Measurements from ENCODE around the gene KCNC1.

Gene KCNC1

DNA sequence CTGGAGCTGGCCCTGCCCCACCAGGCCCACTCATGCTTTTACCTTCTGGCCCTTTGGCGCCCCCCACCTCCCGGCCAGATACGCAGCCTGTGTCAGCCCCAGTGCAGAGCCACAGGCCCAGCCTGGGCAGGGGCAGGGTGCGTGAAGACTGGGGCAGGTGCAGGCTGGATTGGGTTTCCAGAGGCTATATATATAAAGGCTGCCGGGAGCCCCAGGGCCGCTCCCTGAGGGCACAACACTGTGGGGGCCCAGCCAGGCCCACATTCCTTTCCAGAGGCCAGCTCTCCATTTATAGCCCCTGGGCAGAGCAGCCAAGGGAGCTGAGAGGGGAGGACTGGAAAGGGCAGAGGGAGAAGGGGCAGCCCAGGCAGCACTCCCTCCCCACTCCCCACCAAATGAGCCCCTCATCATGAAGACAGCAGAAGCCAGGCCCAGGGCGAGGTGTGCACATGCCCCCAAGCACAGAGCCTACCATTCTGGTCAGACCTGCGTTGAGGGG, 20.2 kb upstream of the KCNC1 start:
- in situ Hi-C loops (cut with MboI; ENCODE audit: low sequenced_read_pairs) = no loop called here

DNA sequence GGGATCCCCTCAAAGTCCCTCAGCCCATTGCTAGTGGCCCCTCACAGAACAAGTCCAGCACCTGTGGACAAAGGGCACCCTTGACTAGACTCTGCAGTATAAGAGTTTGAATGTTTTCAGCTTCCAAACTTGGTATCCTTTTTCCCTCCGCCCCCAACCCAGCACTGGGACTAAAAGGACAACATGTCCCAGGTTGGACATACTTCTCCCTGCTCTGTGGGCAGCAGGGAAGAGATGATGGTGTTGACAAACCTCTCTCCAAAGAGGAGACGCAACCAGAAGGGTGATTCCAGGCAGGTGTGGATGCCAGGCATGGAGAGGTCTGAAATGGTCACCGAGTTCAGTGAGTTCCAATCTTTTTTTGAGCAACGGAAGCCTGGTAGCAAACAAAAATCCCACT, 19.7 kb upstream of the KCNC1 start:
- in situ Hi-C loops (cut with MboI; ENCODE audit: low sequenced_read_pairs) = no loop called here

DNA sequence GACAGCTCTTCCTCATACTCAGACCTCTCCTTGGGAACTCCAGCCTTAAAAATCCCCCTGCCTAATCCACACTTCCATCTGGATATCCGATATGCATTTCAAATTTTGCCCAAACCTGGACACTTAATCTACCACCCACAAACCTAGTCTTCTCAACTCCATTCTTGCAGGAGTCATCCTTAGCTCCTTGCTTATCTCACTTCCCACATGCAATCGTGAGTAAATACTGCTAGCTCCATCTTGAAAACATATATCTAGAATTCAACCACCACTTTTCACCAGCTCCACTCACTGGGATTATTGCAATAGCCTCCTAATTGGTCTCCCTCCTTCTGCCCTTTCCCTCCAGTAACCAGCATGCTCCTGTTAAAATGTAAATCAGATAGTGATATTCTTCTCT, 17.8 kb upstream of the KCNC1 start:
- in situ Hi-C loops (cut with MboI; ENCODE audit: low sequenced_read_pairs) = no loop called here

DNA sequence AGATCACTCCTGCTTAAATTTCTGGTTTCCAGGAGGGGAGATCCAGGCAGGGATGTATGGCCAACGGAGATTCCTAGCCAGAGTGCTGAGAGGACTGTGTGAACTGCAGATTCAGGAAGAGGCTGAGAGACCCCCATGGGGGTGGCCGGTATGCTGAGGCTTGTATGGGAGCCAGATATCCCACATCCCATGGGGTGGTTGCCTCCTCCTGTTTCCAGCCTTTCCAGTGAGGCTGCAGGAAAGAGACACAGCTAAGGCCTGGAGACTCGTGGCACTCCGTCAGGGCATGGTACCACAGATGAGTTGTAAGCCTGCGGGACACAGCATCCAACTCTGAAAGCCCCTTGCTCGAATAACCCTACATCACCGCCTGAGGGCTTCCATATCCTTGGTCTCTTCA, 16.6 kb upstream of the KCNC1 start:
- in situ Hi-C loops (cut with MboI; ENCODE audit: low sequenced_read_pairs) = no loop called here

DNA sequence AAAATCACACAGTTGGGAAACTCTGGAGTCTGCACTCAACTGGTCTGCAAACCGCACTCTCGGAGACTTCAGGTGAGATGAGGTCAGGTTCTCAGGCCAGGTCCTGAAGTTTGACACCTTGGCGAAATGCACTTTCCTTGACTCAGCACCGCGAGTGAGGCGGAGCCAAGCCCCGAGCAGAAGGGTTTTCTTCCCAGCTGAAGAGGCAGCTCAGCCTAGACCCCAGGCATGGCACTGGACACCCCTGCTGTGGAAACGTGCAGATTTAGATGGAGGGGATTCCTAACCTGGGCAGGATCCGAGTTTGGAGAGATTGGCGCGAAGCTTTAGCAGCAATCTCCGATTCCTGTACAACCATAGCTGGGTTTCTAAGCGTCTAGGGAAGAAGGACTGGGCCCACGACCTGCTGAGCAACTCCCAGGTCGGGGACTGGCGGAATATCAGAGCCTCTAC, 16.0 kb upstream of the KCNC1 start:
- in situ Hi-C loops (cut with MboI; ENCODE audit: low sequenced_read_pairs) = no loop called here

DNA sequence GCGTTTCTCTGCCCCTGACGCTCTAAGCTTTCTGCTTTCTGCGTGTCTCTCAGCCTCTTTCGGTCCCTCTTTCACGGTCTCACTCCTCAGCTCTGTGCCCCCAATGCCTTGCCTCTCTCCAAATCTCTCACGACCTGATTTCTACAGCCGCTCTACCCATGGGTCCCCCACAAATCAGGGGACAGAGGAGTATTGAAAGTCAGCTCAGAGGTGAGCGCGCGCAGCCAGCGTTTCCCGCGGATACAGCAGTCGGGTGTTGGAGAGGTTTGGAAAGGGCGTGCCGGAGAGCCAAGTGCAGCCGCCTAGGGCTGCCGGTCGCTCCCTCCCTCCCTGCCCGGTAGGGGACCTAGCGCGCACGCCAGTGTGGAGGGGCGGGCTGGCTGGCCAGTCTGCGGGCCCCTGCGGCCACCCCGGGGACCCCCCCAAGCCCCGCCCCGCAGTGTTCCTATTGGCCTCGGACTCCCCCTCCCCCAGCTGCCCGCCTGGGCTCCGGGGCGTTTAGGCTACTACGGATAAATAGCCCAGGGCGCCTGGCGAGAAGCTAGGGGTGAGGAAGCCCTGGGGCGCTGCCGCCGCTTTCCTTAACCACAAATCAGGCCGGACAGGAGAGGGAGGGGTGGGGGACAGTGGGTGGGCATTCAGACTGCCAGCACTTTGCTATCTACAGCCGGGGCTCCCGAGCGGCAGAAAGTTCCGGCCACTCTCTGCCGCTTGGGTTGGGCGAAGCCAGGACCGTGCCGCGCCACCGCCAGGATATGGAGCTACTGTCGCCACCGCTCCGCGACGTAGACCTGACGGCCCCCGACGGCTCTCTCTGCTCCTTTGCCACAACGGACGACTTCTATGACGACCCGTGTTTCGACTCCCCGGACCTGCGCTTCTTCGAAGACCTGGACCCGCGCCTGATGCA, 15.3 kb upstream of the KCNC1 start, which contains the start of gene MYOD1:
TSS of gene MYOD1 (plus strand) at position 544 of the 910 bp plus-strand sequence. CDS start at position 756, 212 bp downstream.
- in situ Hi-C loops (cut with MboI; ENCODE audit: low sequenced_read_pairs) = no loop called here

DNA sequence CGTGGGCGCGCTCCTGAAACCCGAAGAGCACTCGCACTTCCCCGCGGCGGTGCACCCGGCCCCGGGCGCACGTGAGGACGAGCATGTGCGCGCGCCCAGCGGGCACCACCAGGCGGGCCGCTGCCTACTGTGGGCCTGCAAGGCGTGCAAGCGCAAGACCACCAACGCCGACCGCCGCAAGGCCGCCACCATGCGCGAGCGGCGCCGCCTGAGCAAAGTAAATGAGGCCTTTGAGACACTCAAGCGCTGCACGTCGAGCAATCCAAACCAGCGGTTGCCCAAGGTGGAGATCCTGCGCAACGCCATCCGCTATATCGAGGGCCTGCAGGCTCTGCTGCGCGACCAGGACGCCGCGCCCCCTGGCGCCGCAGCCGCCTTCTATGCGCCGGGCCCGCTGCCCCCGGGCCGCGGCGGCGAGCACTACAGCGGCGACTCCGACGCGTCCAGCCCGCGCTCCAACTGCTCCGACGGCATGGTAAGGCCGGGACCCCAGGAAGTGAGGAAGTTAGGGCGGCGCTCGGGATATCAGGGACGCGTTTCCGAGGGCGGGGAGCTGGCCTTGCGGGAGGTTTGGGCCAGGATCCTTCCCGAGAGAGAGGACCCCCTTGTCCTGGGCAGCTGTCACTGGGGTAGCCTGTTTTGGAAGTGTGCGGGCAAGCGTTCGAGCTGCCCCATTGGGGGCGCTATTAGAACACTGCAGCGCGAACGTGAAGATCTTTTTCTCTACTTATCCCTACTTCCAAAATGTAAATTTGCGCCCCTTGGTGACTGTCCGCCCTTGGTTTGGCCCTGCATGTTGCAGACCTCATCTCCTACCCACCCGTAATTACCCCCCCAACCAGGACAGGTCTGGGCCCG, 14.4 kb upstream of the KCNC1 start:
- in situ Hi-C loops (cut with MboI; ENCODE audit: low sequenced_read_pairs) = no loop called here

DNA sequence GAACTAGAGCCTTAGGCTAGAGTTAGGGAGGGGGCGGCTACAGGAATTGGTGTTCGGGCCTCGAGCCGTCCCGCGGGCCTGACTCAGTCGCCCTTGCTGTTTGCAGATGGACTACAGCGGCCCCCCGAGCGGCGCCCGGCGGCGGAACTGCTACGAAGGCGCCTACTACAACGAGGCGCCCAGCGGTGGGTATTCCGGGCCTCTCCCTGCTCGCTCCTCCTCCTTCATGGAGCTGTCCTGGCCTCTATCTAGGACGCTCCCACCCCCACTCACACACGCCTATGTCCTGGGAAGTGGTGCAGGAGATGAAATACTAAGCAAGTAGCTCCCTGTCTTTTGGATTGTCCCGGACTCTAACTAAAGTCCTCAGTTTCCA, 13.8 kb upstream of the KCNC1 start:
- in situ Hi-C loops (cut with MboI; ENCODE audit: low sequenced_read_pairs) = no loop called here

DNA sequence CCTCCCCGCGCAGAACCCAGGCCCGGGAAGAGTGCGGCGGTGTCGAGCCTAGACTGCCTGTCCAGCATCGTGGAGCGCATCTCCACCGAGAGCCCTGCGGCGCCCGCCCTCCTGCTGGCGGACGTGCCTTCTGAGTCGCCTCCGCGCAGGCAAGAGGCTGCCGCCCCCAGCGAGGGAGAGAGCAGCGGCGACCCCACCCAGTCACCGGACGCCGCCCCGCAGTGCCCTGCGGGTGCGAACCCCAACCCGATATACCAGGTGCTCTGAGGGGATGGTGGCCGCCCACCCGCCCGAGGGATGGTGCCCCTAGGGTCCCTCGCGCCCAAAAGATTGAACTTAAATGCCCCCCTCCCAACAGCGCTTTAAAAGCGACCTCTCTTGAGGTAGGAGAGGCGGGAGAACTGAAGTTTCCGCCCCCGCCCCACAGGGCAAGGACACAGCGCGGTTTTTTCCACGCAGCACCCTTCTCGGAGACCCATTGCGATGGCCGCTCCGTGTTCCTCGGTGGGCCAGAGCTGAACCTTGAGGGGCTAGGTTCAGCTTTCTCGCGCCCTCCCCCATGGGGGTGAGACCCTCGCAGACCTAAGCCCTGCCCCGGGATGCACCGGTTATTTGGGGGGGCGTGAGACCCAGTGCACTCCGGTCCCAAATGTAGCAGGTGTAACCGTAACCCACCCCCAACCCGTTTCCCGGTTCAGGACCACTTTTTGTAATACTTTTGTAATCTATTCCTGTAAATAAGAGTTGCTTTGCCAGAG, 13.2 kb upstream of the KCNC1 start:
- in situ Hi-C loops (cut with MboI; ENCODE audit: low sequenced_read_pairs) = no loop called here

DNA sequence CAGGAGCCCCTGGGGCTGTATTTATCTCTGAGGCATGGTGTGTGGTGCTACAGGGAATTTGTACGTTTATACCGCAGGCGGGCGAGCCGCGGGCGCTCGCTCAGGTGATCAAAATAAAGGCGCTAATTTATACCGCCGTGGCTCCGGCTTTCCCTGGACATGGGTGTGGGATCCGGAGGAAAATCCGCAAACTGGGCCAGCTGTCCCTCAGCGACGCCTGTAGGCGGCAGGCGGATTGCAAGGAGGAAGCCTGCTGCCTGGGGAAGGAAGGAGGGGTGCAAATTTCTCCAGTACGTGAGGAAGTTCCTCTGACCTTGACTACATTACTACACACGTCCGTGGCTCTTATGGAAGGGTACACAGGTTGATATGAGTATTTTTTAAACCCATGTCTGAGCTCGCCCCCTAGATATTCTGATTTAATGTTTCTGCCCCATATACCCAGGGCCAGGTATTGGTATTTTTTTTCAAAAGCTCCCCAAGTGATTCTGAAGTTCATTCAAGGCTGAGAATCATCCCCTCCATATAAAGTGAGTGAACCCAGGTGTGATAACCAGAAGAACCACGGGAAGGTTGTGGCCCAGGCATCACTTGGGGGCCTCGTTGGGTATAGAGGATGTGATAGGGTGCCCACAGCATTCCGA, 12.5 kb upstream of the KCNC1 start:
- in situ Hi-C loops (cut with MboI; ENCODE audit: low sequenced_read_pairs) = no loop called here

DNA sequence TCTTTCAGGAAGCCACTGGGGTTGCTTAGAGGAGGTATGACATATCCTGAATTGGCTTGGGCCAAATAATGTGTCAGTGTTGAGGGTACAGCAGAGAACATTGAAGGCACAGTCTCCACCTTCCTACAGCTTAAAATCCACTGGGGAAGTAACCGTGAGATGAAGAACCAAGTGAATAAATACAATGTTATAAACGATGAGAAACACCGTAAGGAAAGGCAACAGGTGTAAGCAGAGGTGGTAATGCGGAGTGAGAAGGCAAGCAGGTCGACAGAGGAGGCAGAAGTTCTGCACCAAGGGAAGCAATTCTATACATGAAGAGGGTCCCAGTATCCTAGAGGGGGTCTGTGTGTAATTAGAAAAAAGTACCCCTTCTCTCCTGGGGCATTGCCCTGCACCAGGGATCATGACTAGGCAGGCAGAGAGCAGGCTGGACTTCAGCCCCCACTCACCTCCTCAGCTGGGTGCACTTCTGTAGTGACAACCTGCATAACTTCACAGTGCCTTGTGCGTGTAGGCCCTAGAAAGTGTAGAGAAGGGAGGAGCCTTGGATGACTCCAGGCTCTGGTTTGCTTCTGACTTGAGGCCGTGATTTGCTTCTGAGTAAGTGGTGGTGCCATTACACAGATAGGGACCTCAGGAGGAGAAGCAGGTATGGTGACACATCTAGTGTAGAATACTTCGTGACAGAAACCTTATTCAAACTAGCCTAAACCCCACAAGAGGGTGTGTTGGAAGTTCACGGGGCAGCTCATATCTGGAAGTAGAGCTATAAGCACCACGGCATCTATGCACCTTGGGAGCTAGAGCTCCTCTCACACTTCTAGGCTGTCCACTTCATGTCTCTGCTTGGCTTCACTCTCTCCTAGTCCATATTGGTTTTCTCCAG, 10.3 kb upstream of the KCNC1 start:
- in situ Hi-C loops (cut with MboI; ENCODE audit: low sequenced_read_pairs) = no loop called here

DNA sequence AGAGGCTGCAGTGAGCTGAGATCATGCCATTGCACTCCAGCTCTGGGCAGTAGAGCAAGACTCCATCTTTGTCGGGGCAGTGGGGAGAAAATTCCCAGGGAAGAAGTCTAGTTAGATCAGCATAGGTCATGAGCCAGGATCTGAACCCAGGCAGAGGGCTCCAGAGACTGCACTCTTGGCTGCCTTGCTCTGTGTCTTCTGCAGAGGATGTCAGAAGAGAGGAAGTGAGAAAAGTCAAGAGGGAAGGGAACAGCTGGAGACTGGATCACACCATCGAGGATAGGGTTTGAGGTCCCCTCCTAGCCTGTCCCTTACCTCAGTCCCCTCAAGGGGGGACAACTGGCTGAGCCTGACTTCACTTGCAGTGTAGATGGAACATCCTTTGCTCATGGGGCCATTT, 9.4 kb upstream of the KCNC1 start:
- in situ Hi-C loops (cut with MboI; ENCODE audit: low sequenced_read_pairs) = loop anchor here (25.0 kb wide), 1 partner anchor 262 kb away; no protein-coding TSS in a partner anchor

DNA sequence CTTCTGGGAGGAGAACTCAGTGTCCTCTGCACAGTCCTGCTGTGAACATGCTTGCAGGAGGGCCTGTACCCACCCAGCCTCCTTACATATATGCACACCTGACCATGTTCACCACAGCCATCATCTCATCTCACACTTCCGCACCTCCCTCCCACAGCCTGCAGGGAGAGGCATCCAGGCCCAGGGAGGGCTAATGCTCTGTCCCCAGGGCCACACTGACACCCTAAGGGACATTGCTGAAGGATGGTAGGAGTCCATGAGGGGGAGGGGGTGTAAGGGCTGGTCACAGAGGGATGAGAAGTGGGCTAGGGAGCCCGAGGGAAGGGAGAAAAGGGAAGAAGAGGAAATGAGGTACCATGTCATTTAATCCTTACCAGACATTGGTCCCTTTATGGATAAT, 4.4 kb upstream of the KCNC1 start:
- in situ Hi-C loops (cut with MboI; ENCODE audit: low sequenced_read_pairs) = loop anchor here (25.0 kb wide), 1 partner anchor 257 kb away; no protein-coding TSS in a partner anchor

DNA sequence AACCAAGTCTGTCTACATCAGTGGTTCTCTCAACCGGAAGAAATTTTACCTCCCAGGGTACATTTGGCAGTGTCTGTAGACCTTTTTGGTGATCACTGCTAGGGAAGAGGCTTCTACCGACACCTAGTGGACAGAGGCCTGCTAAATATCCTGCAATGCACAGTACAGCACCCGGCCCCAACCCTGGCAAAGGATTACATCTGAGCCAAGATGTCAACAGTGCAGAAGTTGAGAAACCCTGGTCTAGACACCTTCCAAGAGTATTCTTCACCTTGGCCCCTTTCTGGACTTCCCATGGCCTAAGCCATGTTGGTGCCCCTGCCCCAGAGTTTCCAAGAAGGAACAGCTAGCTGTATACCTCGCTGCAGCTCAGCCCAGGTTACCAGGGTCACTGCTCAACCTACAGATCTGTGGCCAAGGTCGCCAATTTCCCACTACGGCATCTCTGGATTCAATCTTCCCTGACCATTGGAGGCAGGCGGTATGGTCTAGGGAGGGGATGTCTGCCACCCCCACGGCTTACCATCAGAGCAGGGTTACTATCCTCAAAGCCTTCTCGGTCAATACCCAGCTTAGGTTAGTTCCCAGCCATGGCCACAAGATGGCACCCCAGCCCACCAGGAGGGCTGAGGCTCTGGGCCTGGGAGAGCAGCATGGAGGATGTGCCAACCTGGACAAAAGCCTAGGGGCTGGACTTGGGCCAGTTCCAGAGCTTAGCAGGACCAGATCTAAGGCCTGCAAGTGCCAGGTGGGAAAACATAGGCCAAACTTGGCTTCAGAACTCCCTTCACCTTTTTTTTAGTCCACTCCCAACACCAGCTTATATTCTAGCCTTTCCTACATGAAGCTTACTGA, 3.7 kb upstream of the KCNC1 start:
- in situ Hi-C loops (cut with MboI; ENCODE audit: low sequenced_read_pairs) = loop anchor here (25.0 kb wide), 1 partner anchor 256 kb away; no protein-coding TSS in a partner anchor

DNA sequence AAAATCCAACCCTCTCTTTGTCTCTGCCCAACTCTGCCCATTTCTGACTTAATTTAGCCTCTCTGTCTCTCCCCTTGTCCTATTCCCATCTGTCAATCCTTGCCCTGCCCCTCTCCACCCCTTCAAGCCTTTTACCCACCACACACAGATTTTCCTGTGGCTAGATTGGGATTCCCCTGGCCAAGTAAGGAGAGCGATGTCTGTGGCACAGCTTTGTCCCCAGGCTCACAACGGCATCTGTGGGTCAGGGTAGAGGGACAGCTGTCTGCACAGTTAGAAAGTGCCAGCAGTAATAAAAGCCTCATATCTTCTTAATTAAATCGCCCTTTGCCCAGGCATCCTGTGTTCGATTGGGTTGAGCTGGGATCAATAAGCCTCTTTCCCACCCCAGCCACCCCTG, 1.3 kb upstream of the KCNC1 start:
- in situ Hi-C loops (cut with MboI; ENCODE audit: low sequenced_read_pairs) = loop anchor here (25.0 kb wide), 1 partner anchor 254 kb away; no protein-coding TSS in a partner anchor

DNA sequence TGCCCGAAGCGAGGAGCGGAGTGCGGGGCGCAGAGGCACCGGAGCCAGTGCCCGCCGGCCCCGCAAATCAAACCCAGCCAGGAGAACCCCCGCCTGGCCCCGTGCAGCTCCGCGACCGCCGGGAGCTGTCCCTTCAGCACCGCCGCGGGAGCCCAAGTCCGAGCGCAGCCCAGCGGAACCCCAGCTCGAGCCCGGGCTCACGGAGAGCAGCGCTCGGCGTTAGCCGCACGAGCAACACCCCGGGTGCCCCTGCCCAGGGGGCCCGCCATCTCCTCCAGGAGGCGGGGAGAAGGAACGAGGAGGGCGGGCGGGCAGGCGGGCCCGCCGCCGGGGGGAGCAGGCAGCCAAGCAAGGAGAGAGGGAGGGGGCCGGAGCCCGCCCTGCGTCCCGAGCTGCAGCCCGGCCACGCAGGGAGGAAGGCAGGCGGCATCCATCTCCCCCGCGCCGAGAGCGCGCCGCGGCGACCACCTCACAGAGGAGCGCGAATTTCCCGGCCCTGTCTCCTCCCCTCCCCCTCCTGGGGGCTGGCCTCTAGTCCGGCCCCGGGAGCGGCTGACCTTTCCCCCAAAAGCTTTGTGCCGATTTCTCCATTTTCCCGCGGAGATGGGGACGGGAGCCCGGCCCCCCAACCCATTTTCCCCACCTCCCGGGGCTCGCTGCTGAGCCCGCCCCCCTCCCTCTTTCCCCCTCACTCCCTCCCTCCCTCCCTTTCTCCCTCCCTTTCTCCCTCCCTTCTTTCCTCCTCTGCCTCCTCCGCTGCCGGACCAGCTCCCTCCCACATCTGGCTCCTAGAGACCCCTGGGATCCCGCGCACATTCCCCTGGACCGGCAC, 621 bp downstream of the KCNC1 start:
- in situ Hi-C loops (cut with MboI; ENCODE audit: low sequenced_read_pairs) = loop anchor here (25.0 kb wide), 1 partner anchor 252 kb away; no protein-coding TSS in a partner anchor

All from HL-60/S4 treated with retinoic acid at 250 ng/mL for 4 days and 3 days (cell line).